NCI-H460 (cell line): Measurements from ENCODE around the gene CCT8. TPM values are rescaled to one million over a fixed set of nuclear protein-coding genes. Genes with fewer than 3 reads are reported as not detected.

Experiments
- DNase-seq: peaks from one replicate; pipeline ENCODE4 v3.0.0-alpha.2; 2016; ENCODE audit warnings: low read depth; ENCODE audit errors: extremely low read depth
- polyA plus RNA-seq: library from polyadenylated mRNA; depleted of rRNA; stranded (reverse); fragments of >200 nt; gene quantifications from 2 replicates; pipeline ENCODE4 v1.2.3, GENCODE V29; 2014; cell fraction: nucleus; rRNA removed
- total RNA-seq: library from RNA; depleted of rRNA; stranded (reverse); fragments of >200 nt; shearing (Covaris generic); gene quantifications from 2 replicates; pipeline ENCODE4 v1.2.3, GENCODE V29; 2014; rRNA removed

The CCT8 gene
- 220 and 222 TPM in 2 replicates for total RNA-seq
- polyA plus RNA-seq: 266 and 272 TPM in 2 replicates

GRCh38 chr21:29073222-29074006 is at the start of gene CCT8:
TSS of gene CCT8 (minus strand) at chr21:29073648. CDS start at chr21:29073590, 58 bp downstream.
- peak; percentile 98 for DNase-seq

GRCh38 chr21:29121759-29122158 is 48.3 kb upstream of the CCT8 start:
- DNase-seq: no peak

GRCh38 chr21:29117372-29117955 is 44.0 kb upstream of the CCT8 start:
- no peak for DNase-seq

GRCh38 chr21:29115899-29116298 is 42.5 kb upstream of the CCT8 start:
- DNase-seq: no peak

GRCh38 chr21:29114765-29115500 is 41.5 kb upstream of the CCT8 start:
- no peak for DNase-seq

- no peak for DNase-seq
Measured at GRCh38 chr21:29105218-29105617, 31.8 kb upstream of the CCT8 start.

GRCh38 chr21:29104239-29104708 is 30.8 kb upstream of the CCT8 start:
- DNase-seq: no peak

- DNase-seq: no peak
Measured at GRCh38 chr21:29102791-29103257, 29.4 kb upstream of the CCT8 start.

- DNase-seq: no peak
Measured at GRCh38 chr21:29098156-29098555, 24.7 kb upstream of the CCT8 start.

- no peak for DNase-seq
Measured at GRCh38 chr21:29096218-29097015, 23.0 kb upstream of the CCT8 start.

GRCh38 chr21:29092102-29092959 is 18.9 kb upstream of the CCT8 start:
- no peak for DNase-seq

- DNase-seq: no peak
Measured at GRCh38 chr21:29091033-29091432, 17.6 kb upstream of the CCT8 start.

GRCh38 chr21:29085106-29085752 is 11.8 kb upstream of the CCT8 start:
- DNase-seq: no peak

GRCh38 chr21:29084372-29084771 is 10.9 kb upstream of the CCT8 start:
- DNase-seq: no peak

- DNase-seq: no peak
Measured at GRCh38 chr21:29083306-29083705, 9.9 kb upstream of the CCT8 start.

GRCh38 chr21:29082046-29082815 is 8.8 kb upstream of the CCT8 start:
- no peak for DNase-seq

- DNase-seq: peak; percentile 50
Measured at GRCh38 chr21:29080454-29080941, 7.0 kb upstream of the CCT8 start.
